Stimulated activated CD4-positive, alpha-beta T cell treated with anti-CD3 and anti-CD28 coated beads, TNF-alpha, amount 100 ng/mL, for 24 hours (primary cell): Measurements from ENCODE around the gene STARD13.

Experiments used
- DNase-seq, 3 experiments: peaks; one replicate each; pipeline ENCODE4 v3.0.0-alpha.2; 2020; ENCODE audit warnings: low read depth in 3 of 3

The STARD13 gene

DNA sequence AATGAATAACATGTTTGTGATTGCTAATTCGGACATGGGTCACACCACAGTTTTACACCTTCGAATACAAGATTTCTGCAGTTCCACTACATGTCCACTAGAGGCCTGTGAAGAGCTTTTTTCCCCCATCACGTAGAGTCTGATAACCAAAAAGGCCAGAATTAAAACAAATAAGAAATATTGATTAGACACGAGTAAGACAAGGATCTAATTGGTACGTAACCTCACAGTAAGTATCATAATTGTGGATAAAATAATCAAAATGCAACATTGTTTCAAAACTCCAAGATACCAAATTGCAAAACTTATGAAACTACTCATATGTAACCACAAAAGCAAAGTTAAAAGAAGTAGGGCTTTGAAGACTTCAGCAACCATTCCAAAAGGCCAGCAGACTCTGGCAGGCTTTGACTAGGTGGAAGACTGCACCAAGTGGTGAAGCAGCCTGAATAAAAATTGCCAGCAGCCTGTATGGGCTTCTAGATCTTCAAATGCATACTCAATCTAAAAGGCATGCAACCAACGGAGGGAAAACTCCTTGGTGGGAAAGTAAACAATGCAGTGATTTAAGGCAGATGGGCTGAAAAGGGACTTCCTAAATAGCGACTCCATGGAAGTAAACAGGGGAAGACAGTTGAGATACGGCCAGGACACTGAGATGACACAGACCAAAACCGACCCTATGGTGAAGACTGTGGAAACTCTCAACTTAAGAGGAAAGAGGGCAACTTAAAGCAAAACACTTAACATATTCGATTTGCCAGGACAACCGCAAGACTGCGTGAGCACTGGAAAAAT, 56.7 kb downstream of the STARD13 start:
- DNase-seq = no peak

GRCh38 chr13:33227927-33228647, 57.5 kb downstream of the STARD13 start:
- no peak for DNase-seq

GRCh38 chr13:33224686-33225085, 60.9 kb downstream of the STARD13 start:
- DNase-seq = no peak

DNA sequence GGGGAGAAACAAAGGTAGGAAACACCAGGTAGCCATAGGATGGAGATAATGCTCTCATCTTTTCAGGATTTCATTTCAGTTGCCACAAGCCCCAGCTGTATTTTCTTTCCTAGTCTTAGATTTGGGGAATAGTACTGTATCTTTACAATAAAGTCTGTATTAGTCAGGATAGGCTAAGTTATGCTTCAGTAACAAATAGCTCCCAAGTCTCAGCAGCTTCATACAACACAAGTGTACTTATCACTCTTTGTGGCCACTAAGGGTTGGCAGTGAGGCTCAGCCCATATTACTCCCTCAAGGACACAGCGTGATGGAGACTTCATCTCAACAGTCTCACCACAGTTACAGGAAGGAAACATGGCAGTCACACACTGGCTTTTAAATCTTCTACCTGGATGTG, 61.4 kb downstream of the STARD13 start:
- no peak for DNase-seq

DNA sequence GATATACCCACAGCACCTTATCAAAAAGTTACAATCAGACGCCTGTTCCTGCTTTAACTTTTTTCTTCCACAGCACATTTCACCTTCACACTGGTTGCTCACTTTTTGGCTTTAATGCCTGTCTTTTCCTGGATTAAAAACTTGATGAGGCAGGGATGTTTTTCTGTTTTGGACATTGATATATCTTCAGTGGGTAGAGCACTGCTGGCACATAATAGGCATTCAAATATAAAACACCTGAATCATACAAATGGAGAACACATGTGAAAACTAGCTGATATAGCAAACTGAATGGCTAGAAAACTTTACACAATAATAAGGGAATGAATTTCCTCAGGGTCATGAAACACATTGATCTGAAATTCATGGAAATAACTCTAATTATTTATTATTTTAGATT, 65.6 kb downstream of the STARD13 start:
- no peak for DNase-seq

DNA sequence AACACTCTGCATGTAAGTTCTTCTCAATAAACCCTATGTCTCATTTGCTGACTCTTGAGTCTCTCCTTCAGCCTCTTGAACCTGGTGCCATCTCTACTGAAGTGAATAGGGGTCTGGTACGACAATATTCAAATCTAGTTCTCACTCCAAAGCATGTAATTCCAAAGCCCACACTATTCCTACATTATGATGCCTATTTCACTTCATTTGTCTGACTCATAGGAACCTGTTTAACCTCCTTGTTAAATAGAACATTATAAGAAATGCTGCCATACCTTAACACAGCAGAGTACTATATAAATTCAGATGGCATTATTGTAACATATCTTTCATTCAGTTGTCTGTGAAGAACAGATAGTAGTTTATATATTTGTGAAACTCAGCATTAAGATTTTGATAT, 67.1 kb downstream of the STARD13 start:
- DNase-seq = no peak

GRCh38 chr13:33218020-33218419, 67.5 kb downstream of the STARD13 start:
- DNase-seq = no peak

- DNase-seq = no peak
Measured at GRCh38 chr13:33217256-33217655, 68.3 kb downstream of the STARD13 start.

GRCh38 chr13:33213797-33214196, 71.8 kb downstream of the STARD13 start:
- DNase-seq = no peak

DNA sequence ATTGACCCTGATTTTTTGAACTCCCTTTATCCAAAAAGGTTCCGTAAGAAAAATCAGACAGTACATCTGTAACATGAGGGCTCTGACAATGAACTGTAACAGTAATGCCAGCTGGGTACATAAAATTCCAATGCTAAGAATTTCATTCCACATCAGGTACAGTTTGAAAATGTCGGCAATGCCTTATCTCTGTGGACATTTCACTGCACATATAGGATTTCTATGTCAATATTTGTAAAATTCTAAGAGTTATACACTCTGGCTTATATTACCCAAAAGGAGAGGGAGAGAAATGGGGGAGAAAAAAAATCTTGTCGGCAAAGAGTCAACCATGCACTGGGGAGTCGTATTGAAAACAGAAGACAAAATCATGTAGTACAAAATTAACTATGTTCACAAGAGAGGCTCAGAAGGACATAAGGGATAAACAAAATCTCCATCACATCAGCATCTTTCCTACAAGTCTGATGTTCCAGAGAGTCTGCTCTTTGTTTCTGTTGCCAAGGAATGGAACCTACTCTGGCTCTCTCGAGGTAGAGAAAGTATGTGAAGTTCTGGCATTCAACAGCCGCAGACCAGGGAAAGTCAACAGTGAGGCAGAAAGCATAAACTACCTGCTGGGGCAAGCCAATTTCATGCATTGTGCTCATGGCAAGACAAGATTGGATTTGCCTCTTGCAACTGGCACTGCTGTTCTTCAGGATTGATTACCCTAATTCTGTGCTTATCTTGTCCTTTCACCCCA, 72.4 kb downstream of the STARD13 start:
- no peak for DNase-seq

- DNase-seq = no peak
Measured at GRCh38 chr13:33212396-33212795, 73.2 kb downstream of the STARD13 start.

DNA sequence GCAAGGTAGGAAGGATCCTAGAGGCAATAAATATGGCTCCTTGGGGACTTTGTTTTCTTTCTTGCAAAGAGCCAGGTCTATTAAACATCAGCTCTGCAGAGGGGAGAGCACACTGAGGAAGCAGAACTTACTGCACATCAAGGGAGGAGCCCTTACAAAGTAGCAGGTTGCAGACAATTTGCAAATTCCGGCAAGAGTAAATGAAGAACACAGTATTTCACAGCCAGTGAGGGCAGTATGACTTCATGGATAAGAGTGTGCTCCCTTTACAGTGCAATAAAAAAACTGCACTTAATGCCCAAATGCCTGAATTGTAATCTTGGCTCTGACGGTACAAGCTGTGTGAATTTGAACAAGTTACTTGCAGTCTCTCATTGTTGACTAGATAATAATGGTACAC, 75.5 kb downstream of the STARD13 start:
- no peak for DNase-seq

GRCh38 chr13:33208290-33209220, 77.0 kb downstream of the STARD13 start:
- DNase-seq = no peak

- no peak for DNase-seq
Measured at GRCh38 chr13:33207615-33207961, 78.0 kb downstream of the STARD13 start.

DNA sequence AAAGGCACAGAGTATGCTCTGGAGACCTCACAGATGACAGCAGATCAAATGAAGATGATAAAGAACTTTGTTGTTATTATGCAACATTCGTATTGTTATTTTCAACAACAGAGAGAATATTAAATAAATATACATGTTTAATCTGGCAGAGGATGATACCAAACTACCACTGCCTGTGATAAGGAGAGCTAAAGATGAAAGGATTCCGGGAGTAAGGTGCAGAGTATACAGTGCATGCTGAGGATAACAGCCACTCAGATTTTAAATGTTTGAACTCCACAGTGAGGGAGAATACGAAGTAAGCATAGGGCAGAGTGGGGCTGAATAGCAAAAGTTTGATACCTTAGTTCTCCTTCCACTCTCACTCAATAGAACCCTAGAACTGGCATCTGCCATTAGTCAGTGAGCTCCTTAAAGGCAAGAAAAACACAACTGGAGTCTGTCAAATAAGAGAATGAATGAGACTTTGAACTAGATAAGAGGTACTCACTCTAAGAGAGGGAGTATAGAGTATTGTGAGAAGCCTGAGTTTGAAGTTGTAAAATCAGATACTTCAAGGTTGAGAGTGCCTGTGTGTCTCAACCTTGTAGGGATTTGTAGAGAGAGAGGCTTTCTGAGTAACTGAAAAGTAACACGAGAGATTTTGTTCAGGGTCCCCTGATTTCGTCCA, 78.5 kb downstream of the STARD13 start:
- no peak for DNase-seq

- DNase-seq = no peak
Measured at GRCh38 chr13:33206425-33206824, 79.1 kb downstream of the STARD13 start.

- DNase-seq = no peak
Measured at GRCh38 chr13:33205804-33206221, 79.7 kb downstream of the STARD13 start.

GRCh38 chr13:33205224-33205623, 80.3 kb downstream of the STARD13 start:
- no peak for DNase-seq

DNA sequence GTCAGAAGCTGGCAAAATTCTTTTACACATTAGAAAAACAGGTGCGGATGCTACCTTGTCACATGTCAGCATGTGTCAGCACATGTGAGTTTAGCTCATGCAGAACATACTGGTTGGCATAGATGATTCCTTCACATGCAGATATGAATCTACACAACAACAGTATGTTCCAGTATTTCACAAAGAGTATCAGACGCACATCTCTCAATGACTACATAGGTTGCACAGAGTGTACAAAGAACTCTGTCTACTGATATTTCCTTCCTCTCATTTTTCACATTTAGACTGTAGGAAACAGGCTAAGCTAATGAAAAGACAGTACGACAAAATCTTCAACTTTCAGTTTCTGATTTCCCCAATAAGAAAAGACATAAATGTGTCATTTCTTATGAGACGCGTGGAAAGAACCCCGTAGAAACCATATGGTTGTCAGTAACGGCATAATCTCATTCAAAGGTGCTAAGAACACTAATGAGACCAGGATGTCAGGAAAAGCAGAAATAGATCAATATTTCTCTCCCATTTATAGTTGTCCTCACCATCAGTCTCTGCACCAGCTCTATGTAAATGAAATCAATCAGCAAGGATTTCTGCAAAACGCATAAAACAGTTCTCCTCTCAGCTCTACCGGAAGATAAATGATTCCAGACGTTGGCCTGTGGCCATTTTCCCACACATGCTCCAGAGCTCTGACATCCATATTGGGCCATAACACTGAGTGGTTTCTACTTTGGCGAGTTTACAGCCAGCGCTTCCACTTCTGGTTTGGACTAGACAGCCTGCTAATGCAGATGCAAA, 81.2 kb downstream of the STARD13 start:
- DNase-seq = no peak

DNA sequence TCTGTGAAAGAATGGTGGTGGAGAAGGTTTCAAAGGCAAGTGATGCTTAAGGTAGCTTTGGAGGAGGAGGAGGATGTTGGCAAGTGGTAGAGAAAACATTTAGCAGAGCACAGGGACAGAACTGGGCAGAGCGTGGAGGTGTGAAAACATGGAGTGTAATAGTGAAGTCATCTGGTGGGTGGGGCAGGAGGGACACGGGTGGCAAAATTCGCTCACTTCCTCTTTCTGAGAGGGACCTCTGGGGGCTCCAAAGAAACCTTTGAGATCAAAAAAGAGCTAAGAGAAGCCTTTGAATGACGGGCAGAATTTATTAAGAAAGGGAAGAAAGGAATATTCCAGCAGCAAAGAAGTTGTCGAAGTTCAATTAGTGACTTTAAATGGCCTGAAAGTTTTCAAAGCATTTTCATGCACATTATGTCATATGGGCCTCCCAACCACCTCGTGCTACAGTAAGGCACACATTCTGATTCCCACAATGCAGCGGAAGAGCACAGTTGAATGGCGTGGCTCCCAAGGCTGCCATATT, 82.8 kb downstream of the STARD13 start:
- DNase-seq = no peak
